Osteoblast (primary cell): ENCODE data around the gene NARS2. TPM values are rescaled to one million over a fixed set of nuclear protein-coding genes. Genes with fewer than 3 reads are reported as not detected.
"Not testable (repeated sequence)": the region's sequence is repeated elsewhere in the genome, so short reads cannot be mapped to it uniquely, and the experiment has no call there.

Experiments used
- DNase-seq: peaks from one replicate; pipeline ENCODE4 v3.0.0; 2011; ENCODE audit warnings: low spot score, mixed read lengths; ENCODE audit not compliant: insufficient read length; ENCODE audit errors: missing footprints
- H2AFZ ChIP-seq: 2 replicates; pipeline ENCODE4 v1.6.0; 2011; ENCODE audit warnings: mild to moderate bottlenecking, low read length
- H3K27ac ChIP-seq: 2 replicates; pipeline ENCODE4 v1.5.1; 2011; ENCODE audit warnings: mild to moderate bottlenecking, low read depth, low read length, moderate library complexity
- H3K27me3 ChIP-seq: 2 replicates; pipeline ENCODE4 v1.6.0; 2012; ENCODE audit warnings: mild to moderate bottlenecking, control low read depth, inconsistent platforms, low read length, moderate library complexity; ENCODE audit not compliant: insufficient read depth
- H3K36me3 ChIP-seq: 2 replicates; pipeline ENCODE4 v1.5.1; 2011; ENCODE audit warnings: mild to moderate bottlenecking, low read length, control low read depth, moderate library complexity; ENCODE audit not compliant: insufficient read depth
- H3K4me1 ChIP-seq: 2 replicates; pipeline ENCODE4 v1.5.1; 2011; ENCODE audit warnings: mild to moderate bottlenecking, low read length, control low read depth, moderate library complexity; ENCODE audit not compliant: insufficient read depth
- H3K4me2 ChIP-seq: 2 replicates; pipeline ENCODE4 v1.6.0; 2011; ENCODE audit warnings: mild to moderate bottlenecking, low read length; ENCODE audit not compliant: insufficient read depth
- H3K4me3 ChIP-seq: fragments of 200-600 bp; sonication (generic); 3 replicates; pipeline ENCODE4 v1.5.1; 2012; ENCODE audit warnings: mild to moderate bottlenecking, low read length, inconsistent platforms; ENCODE audit not compliant: insufficient read depth
- H3K79me2 ChIP-seq: 2 replicates; pipeline ENCODE4 v1.6.0; 2012; ENCODE audit warnings: mild to moderate bottlenecking, low read length, control low read depth, inconsistent platforms; ENCODE audit not compliant: insufficient read depth
- H3K9me3 ChIP-seq: 2 replicates; pipeline ENCODE4 v1.5.1; 2011; ENCODE audit warnings: low read depth, low read length, control low read depth
- H4K20me1 ChIP-seq: 2 replicates; pipeline ENCODE4 v1.6.0; 2012; ENCODE audit warnings: mild to moderate bottlenecking, low read length, control low read depth; ENCODE audit not compliant: insufficient read depth
- total RNA-seq: library from RNA; depleted of rRNA; stranded (reverse); fragments of >200 nt; gene quantifications from 2 replicates; pipeline ENCODE4 v1.2.3, GENCODE V29; 2012
- TF ChIP-seq, protein P1 (sequence below): IDR thresholded peaks from 2 replicates; pipeline ENCODE4 v1.5.1; 2011; ENCODE audit warnings: mild to moderate bottlenecking, low read depth, low read length, moderate library complexity; ENCODE audit errors: extremely low read depth

Gene NARS2
- total RNA-seq, 1 donor: 19.5 TPM

DNA sequence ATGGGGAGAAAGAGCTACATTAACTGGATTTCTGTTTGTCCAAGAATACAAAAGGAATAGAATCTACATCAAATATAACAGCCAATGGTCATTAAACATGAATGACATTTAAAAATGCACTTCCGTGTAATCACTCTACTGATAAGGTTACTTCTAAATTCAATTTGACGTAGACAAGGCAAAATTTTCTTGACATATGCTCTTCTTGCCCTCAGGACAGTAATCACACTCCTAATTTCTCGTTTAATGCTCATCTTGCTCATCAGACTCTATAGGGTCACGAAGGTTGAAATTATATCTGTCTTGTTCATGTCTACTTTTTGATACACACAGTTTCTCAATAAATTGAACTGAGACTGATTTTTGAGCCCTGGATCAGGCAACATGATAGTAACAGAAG is 58.4 kb downstream of the NARS2 start:
- no peaks in the 10 kb centered on the region for H3K27me3 ChIP-seq
- H4K20me1 ChIP-seq: no peaks in the 10 kb centered on the region
- no peak overlapping the region for H2AFZ ChIP-seq
- H3K36me3 ChIP-seq: no peaks in the 10 kb centered on the region
- no peaks in the 10 kb centered on the region for H3K79me2 ChIP-seq
- H3K4me3 ChIP-seq: no peak overlapping the region
- no peak overlapping the region for H3K27ac ChIP-seq
- no peaks in the 10 kb centered on the region for H3K4me1 ChIP-seq
- H3K4me2 ChIP-seq: no peak overlapping the region
- H3K9me3 ChIP-seq: no peaks in the 10 kb centered on the region
- TF ChIP-seq, protein P1, sequence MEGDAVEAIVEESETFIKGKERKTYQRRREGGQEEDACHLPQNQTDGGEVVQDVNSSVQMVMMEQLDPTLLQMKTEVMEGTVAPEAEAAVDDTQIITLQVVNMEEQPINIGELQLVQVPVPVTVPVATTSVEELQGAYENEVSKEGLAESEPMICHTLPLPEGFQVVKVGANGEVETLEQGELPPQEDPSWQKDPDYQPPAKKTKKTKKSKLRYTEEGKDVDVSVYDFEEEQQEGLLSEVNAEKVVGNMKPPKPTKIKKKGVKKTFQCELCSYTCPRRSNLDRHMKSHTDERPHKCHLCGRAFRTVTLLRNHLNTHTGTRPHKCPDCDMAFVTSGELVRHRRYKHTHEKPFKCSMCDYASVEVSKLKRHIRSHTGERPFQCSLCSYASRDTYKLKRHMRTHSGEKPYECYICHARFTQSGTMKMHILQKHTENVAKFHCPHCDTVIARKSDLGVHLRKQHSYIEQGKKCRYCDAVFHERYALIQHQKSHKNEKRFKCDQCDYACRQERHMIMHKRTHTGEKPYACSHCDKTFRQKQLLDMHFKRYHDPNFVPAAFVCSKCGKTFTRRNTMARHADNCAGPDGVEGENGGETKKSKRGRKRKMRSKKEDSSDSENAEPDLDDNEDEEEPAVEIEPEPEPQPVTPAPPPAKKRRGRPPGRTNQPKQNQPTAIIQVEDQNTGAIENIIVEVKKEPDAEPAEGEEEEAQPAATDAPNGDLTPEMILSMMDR: no peak
- no peak for DNase-seq

DNA sequence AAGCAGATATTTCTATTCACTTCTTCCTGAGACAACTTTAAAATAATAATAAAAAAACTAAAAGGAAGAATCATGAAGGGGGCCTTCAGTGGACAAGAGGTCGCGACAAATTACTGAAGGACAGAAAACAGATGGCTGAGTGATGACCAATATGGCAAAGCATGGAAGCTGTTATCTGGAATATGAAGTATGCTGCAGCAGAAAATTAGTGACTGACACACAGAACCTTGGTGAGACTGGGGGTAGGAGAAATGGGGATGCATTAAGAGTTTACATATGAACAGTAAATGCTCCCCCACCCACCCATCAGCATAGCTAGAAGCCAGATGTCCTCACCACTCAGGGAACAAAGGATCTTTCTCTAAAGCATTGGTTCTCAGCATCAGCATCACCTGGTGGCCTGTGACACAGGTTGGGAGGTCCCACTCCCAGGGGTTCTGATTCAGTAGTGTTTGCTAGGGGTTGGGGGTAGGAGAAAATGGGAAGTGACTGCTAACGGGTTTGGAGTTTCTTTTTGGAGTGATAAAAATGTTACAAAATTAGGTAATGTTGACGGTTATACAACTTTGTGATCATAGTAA is 59.7 kb downstream of the NARS2 start:
- no peak for DNase-seq
- H3K79me2 ChIP-seq: no peaks in the 10 kb centered on the region
- TF ChIP-seq, protein P1: no peak
- H3K36me3 ChIP-seq: no peaks in the 10 kb centered on the region
- H3K4me1 ChIP-seq: no peaks in the 10 kb centered on the region
- no peak overlapping the region for H3K27ac ChIP-seq
- no peaks in the 10 kb centered on the region for H4K20me1 ChIP-seq
- no peak overlapping the region for H3K4me3 ChIP-seq
- no peaks in the 10 kb centered on the region for H3K27me3 ChIP-seq
- no peak overlapping the region for H3K4me2 ChIP-seq
- H3K9me3 ChIP-seq: no peaks in the 10 kb centered on the region
- H2AFZ ChIP-seq: no peak overlapping the region

DNA sequence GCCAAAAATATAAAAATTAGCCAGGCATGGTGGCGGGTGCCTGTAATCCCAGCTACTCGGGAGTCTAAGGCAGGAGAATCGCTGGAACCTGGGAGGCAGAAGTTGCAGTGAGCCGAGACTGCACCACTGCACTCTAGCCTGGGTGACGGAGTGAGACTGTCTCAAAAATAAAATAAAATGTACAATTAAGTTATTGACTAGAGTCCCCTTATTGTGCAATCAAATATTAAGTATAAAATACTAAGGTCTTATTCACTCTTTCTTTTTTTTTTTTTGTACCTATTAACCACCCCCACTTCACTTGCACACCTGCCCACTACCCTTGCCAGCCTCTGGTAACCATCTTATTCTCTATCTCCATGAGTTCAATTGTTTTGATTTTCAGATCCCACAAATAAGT is 61.6 kb downstream of the NARS2 start:
- H3K9me3 ChIP-seq, H3K27me3 ChIP-seq, H3K4me3 ChIP-seq, H3K27ac ChIP-seq, H2AFZ ChIP-seq, H3K79me2 ChIP-seq, H3K36me3 ChIP-seq, DNase-seq, H3K4me2 ChIP-seq, H4K20me1 ChIP-seq, H3K4me1 ChIP-seq: not testable (repeated sequence)

DNA sequence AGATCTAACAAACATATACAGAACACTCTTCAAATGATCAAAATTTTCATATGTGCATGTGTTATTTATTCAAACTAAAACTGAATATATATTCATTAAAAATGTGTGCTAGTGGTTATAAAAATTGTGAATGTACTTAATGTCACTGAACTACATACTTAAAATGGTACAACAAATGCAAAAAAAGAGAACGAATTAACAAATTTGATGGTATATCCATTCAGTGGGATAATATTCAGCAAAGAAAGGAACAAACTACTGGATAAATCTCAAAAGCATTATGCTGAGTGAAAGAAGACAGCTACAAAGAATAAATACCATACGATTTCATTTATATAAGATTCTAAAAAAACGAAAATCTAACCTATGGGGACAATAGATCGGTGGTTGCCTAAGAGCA is 64.1 kb downstream of the NARS2 start:
- DNase-seq: no peak
- no peaks in the 10 kb centered on the region for H4K20me1 ChIP-seq
- no peaks in the 10 kb centered on the region for H3K27me3 ChIP-seq
- H3K4me1 ChIP-seq: no peaks in the 10 kb centered on the region
- TF ChIP-seq, protein P1: no peak
- H3K4me3 ChIP-seq: no peak overlapping the region
- no peak overlapping the region for H3K4me2 ChIP-seq
- no peaks in the 10 kb centered on the region for H3K9me3 ChIP-seq
- H3K27ac ChIP-seq: no peak overlapping the region
- H2AFZ ChIP-seq: no peak overlapping the region
- H3K36me3 ChIP-seq: no peaks in the 10 kb centered on the region
- no peaks in the 10 kb centered on the region for H3K79me2 ChIP-seq
